ENCODE measurements around the gene SLC20A1.

The SLC20A1 gene

GRCh38 chr2:112629224-112629623 lies 16.5 kb upstream of the SLC20A1 start:
- H3K27ac Mint-ChIP-seq (ENCODE audit: low read depth): peak overlapping the region; percentile 94
- peaks cover 78% of the 10 kb centered on the region for H3K4me1 Mint-ChIP-seq
- H3K27me3 Mint-ChIP-seq: no peaks in the 10 kb centered on the region
- H3K36me3 Mint-ChIP-seq (ENCODE audit: insufficient read depth): peaks cover 19% of the 10 kb centered on the region
- peak overlapping the region; percentile 83 for H3K4me3 Mint-ChIP-seq
- ATAC-seq (replicated peaks; ENCODE audit: extremely low read depth, poor library complexity, severe bottlenecking) (no peak), DNase-seq (ENCODE audit: low spot score in 2 of 2) (no peak)
- no peaks in the 10 kb centered on the region for H3K9me3 Mint-ChIP-seq

GRCh38 chr2:112629823-112630222 lies 15.9 kb upstream of the SLC20A1 start:
- Mint-ChIP-seq H3K4me1 (peaks cover 78% of the 10 kb centered on the region), H3K4me3 (peak overlapping the region; percentile 83), H3K36me3 (ENCODE audit: insufficient read depth) (peaks cover 18% of the 10 kb centered on the region), H3K27ac (ENCODE audit: low read depth) (peak overlapping the region; percentile 94), H3K27me3 (no peaks in the 10 kb centered on the region), H3K9me3 (no peaks in the 10 kb centered on the region)
- DNase-seq (ENCODE audit: low spot score in 2 of 2) (no peak), ATAC-seq (replicated peaks; ENCODE audit: extremely low read depth, poor library complexity, severe bottlenecking) (no peak)

- DNase-seq (ENCODE audit: low spot score in 2 of 2) (no peak), ATAC-seq (replicated peaks; ENCODE audit: extremely low read depth, poor library complexity, severe bottlenecking) (no peak)
- Mint-ChIP-seq H3K4me3 (peak overlapping the region; percentile 83), H3K27me3 (no peaks in the 10 kb centered on the region), H3K36me3 (ENCODE audit: insufficient read depth) (peaks cover 18% of the 10 kb centered on the region), H3K4me1 (peaks cover 79% of the 10 kb centered on the region), H3K27ac (ENCODE audit: low read depth) (peak overlapping the region; percentile 94), H3K9me3 (no peaks in the 10 kb centered on the region)
Observed at GRCh38 chr2:112630268-112630667, 15.5 kb upstream of the SLC20A1 start.

DNA sequence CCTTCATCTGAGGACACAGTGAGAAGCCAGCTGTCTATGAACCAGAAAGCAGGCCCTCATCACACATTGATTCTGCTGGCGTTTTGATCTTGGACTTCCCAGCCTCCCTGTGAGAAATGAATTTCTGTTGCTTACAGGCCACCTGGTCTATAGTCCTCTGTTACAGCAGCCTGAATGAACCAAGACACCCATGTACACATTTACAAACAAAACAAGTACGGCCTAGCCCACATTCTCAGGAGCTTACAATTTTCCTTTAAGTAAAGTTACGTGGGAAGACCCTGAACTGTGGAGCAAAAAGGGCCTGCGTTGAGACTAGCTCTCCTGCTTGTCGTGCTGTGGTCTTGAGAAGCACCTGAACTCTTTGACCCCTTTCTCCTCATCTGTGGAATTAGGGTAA lies 12.0 kb upstream of the SLC20A1 start:
- Mint-ChIP-seq H3K4me3 (peak overlapping the region; percentile 73), H3K36me3 (ENCODE audit: insufficient read depth) (peaks cover 18% of the 10 kb centered on the region), H3K27me3 (no peaks in the 10 kb centered on the region), H3K9me3 (no peaks in the 10 kb centered on the region), H3K27ac (ENCODE audit: low read depth) (peak overlapping the region; percentile 94), H3K4me1 (peaks cover 76% of the 10 kb centered on the region)
- no peak for DNase-seq (ENCODE audit: low spot score in 2 of 2)
- no peak for ATAC-seq (replicated peaks; ENCODE audit: extremely low read depth, poor library complexity, severe bottlenecking)

DNA sequence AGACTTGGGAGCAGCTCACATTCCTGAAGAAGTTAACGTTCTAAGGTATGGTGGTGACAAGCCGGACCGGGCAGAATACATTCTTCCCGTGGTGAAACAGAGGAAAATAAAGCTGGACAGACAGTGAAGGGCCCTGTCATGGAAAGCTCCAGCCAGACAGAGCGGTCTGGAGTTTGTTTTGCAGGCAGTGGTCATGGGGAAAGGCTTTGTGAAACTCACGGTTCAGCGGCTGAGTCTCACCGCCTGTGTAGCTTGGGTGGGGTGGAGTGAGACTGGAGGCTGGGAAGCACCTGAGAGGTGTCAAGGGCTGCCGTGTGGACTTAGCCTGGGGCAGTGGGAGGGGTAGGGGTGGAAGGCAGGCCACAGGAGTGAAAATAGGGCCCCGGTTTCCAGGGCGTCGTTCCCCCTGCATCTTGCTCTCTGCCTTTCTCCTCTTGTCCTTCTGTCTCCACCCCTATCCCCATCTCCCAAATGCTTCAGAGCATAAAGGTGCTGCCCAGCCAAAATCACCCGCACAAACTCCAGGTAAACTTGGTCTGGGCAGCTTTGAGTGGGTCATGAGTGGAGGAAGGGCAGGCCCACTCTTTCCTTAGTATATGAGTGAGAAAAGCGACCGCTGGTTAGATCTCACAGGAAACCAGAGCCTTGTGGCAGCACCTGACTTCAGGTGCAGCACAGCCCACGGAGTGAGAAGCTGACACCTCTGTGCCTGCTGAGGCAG lies 11.4 kb upstream of the SLC20A1 start:
- Mint-ChIP-seq H3K27ac (ENCODE audit: low read depth) (peak overlapping the region; percentile 94), H3K27me3 (no peaks in the 10 kb centered on the region), H3K4me1 (peaks cover 73% of the 10 kb centered on the region), H3K4me3 (peak overlapping the region; percentile 73), H3K36me3 (ENCODE audit: insufficient read depth) (peaks cover 18% of the 10 kb centered on the region), H3K9me3 (no peaks in the 10 kb centered on the region)
- DNase-seq (ENCODE audit: low spot score in 2 of 2): no peak
- peak; percentile 16 for ATAC-seq (replicated peaks; ENCODE audit: extremely low read depth, poor library complexity, severe bottlenecking)

DNA sequence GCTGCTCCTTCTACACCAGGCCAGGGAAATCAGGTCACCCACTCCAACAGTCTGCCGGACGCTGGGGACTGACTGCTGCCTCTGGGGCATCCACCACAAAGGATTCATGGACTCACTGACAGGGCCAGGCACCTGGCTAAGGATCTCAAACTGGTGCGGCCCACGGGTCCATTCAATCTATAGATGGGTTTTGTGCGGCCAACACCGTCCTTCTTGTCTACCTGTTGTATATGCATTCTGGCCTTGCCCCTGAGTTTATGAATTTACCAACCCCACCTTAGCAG lies 10.9 kb upstream of the SLC20A1 start:
- Mint-ChIP-seq H3K4me1 (peaks cover 68% of the 10 kb centered on the region), H3K9me3 (no peaks in the 10 kb centered on the region), H3K4me3 (peak overlapping the region; percentile 73), H3K27me3 (no peaks in the 10 kb centered on the region), H3K27ac (ENCODE audit: low read depth) (peak overlapping the region; percentile 94), H3K36me3 (ENCODE audit: insufficient read depth) (peaks cover 18% of the 10 kb centered on the region)
- DNase-seq (ENCODE audit: low spot score in 2 of 2) (no peak), ATAC-seq (replicated peaks; ENCODE audit: extremely low read depth, poor library complexity, severe bottlenecking) (no peak)

DNA sequence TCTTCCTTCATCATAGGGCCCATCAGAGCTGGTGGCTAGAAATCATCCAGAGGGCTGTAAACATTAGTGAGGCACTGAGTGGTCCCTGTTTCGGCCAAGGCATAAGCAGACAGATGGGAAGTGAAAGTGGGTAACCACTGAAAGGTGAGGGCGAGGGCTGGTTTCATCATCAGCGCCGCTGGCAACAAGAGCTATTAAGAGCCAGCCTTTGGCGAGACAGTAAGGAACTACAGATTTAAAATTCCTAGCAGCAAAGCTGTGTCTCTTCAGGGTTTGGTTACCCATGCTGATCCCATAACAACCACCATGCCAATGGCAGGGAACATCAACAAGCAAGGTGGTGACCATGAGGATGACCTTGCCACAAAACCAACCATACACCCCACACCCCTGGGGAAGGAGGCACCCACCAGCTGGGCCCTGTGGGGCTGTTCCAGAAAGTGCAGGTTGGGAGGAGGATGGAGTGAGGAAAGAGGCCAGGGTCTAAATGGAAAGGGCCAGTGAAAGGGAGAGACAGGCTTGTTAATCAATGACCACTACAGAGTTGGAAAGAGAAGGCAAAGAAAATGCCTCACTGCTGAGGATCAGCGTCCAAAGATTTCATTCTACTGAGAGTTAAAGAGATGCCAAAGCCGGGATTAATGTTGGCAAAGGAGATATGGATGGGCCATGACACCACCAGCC lies 9.0 kb upstream of the SLC20A1 start:
- no peak for DNase-seq (ENCODE audit: low spot score in 2 of 2)
- H3K27ac Mint-ChIP-seq (ENCODE audit: low read depth): peak overlapping the region; percentile 94
- H3K4me1 Mint-ChIP-seq: peaks cover 63% of the 10 kb centered on the region

DNA sequence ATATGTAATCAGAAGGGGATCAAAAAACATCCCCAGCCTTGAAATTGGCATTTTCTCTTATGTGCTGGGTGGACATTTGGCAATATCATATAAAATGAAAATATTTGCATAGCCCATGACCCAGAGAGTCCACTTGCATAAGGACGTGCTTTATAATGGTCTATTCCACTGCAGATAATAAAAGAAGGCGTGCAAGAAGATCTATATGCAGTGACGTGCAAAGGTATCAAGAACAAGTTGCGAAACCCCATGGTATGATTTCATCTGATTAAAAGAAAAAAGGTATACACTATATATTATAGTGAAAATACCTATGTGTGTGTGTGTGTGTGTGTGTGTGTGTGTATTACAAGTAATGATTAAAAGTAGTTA lies 8.5 kb upstream of the SLC20A1 start:
- Mint-ChIP-seq H3K4me1 (peaks cover 61% of the 10 kb centered on the region), H3K27me3 (no peaks in the 10 kb centered on the region), H3K4me3 (no peak overlapping the region), H3K9me3 (no peaks in the 10 kb centered on the region), H3K27ac (ENCODE audit: low read depth) (no peak overlapping the region), H3K36me3 (ENCODE audit: insufficient read depth) (peaks cover 8% of the 10 kb centered on the region)
- DNase-seq (ENCODE audit: low spot score in 2 of 2) (no peak), ATAC-seq (replicated peaks; ENCODE audit: extremely low read depth, poor library complexity, severe bottlenecking) (no peak)

More for the DNA sequence above, 9.0 kb upstream of the SLC20A1 start:
- no peak for ATAC-seq (replicated peaks; ENCODE audit: extremely low read depth, poor library complexity, severe bottlenecking)
- no peaks in the 10 kb centered on the region for H3K9me3 Mint-ChIP-seq
- H3K36me3 Mint-ChIP-seq (ENCODE audit: insufficient read depth): peaks cover 9% of the 10 kb centered on the region
- no peaks in the 10 kb centered on the region for H3K27me3 Mint-ChIP-seq
- H3K4me3 Mint-ChIP-seq: peak overlapping the region; percentile 73

DNA sequence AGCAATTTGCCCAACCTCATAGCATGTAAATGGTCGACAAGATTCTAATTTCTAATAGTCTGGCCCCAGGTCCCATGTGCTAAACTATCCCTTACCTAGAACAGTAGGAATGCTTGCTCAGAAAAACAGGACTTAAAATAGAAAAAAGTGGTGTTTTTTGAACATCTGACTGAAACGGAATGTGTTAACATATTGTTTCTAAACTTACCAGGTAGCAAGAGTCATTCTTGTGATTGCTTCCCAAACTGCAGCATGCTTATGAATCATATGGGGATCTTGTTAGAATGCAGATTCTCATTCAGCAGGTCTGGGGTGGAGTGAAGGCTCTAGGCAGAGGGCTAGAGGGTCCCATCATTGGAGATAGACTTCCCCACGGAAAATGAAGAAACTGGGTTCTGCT lies 5.8 kb upstream of the SLC20A1 start:
- peak overlapping the region; percentile 82 for H3K27ac Mint-ChIP-seq (ENCODE audit: low read depth)
- no peaks in the 10 kb centered on the region for H3K27me3 Mint-ChIP-seq
- H3K4me3 Mint-ChIP-seq: no peak overlapping the region
- H3K4me1 Mint-ChIP-seq: peaks cover 65% of the 10 kb centered on the region
- no peaks in the 10 kb centered on the region for H3K9me3 Mint-ChIP-seq
- ATAC-seq (replicated peaks; ENCODE audit: extremely low read depth, poor library complexity, severe bottlenecking) (no peak), DNase-seq (ENCODE audit: low spot score in 2 of 2) (no peak)
- H3K36me3 Mint-ChIP-seq (ENCODE audit: insufficient read depth): peaks cover 8% of the 10 kb centered on the region

DNA sequence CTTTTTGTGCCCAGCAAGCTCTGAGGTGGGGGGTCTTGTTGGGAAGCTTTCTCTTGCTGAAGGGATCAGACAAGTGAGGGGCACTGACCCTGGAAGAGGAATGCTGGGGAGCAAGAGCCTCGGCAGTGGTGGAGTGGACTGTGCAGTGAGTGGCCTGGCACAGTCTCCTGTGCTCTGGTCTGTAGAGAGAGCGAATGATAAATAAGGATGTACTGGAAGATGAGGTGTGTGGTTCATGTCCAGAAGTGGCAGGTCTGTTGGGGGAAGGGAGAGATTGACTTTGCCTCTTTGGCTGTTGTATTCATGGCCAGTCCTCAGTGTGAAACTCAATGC lies 5.3 kb upstream of the SLC20A1 start:
- no peaks in the 10 kb centered on the region for H3K9me3 Mint-ChIP-seq
- ATAC-seq (replicated peaks; ENCODE audit: extremely low read depth, poor library complexity, severe bottlenecking) (no peak), DNase-seq (ENCODE audit: low spot score in 2 of 2) (no peak)
- H3K4me1 Mint-ChIP-seq: peaks cover 62% of the 10 kb centered on the region
- H3K27me3 Mint-ChIP-seq: no peaks in the 10 kb centered on the region
- H3K4me3 Mint-ChIP-seq: no peak overlapping the region
- peaks cover 11% of the 10 kb centered on the region for H3K36me3 Mint-ChIP-seq (ENCODE audit: insufficient read depth)
- peak overlapping the region; percentile 82 for H3K27ac Mint-ChIP-seq (ENCODE audit: low read depth)

- H3K36me3 Mint-ChIP-seq (ENCODE audit: insufficient read depth): peaks cover 16% of the 10 kb centered on the region
- no peaks in the 10 kb centered on the region for H3K9me3 Mint-ChIP-seq
- no peaks in the 10 kb centered on the region for H3K27me3 Mint-ChIP-seq
- peak overlapping the region; percentile 82 for H3K27ac Mint-ChIP-seq (ENCODE audit: low read depth)
- no peak overlapping the region for H3K4me3 Mint-ChIP-seq
- ATAC-seq (replicated peaks; ENCODE audit: extremely low read depth, poor library complexity, severe bottlenecking): no peak
- no peak for DNase-seq (ENCODE audit: low spot score in 2 of 2)
- H3K4me1 Mint-ChIP-seq: peaks cover 56% of the 10 kb centered on the region
Observed at GRCh38 chr2:112640800-112641675, 4.7 kb upstream of the SLC20A1 start.

DNA sequence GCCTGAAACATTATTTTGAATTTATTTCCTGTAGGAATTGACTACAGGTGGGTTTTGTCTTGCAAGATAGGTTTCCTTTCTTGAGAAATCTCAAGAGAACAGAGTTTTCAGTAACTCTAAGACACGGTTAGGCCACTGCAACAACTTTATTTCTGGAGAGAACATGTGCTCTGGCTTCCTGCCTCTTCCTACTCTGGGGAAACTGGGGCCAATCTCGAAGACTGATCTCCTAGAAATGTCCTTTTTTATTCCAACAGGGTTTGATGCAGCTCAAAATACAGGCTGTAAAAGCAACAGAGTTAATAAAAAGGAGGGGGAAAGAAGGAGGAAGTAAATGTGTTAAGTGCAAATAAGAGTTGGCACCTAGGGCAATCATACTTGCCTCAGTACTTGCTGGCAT lies 4.0 kb upstream of the SLC20A1 start:
- no peak for ATAC-seq (replicated peaks; ENCODE audit: extremely low read depth, poor library complexity, severe bottlenecking)
- Mint-ChIP-seq H3K4me1 (peaks cover 50% of the 10 kb centered on the region), H3K4me3 (no peak overlapping the region), H3K27me3 (no peaks in the 10 kb centered on the region), H3K27ac (ENCODE audit: low read depth) (peak overlapping the region; percentile 82), H3K9me3 (no peaks in the 10 kb centered on the region), H3K36me3 (ENCODE audit: insufficient read depth) (peaks cover 17% of the 10 kb centered on the region)
- no peak for DNase-seq (ENCODE audit: low spot score in 2 of 2)

- DNase-seq (ENCODE audit: low spot score in 2 of 2) (no peak), ATAC-seq (replicated peaks; ENCODE audit: extremely low read depth, poor library complexity, severe bottlenecking) (no peak)
- Mint-ChIP-seq H3K4me1 (peaks cover 50% of the 10 kb centered on the region), H3K27me3 (no peaks in the 10 kb centered on the region), H3K9me3 (no peaks in the 10 kb centered on the region), H3K36me3 (ENCODE audit: insufficient read depth) (peaks cover 25% of the 10 kb centered on the region), H3K4me3 (no peak overlapping the region), H3K27ac (ENCODE audit: low read depth) (no peak overlapping the region)
Observed at GRCh38 chr2:112642561-112642960, 3.2 kb upstream of the SLC20A1 start.
